Stimulated activated CD4-positive, alpha-beta T cell treated with anti-CD3 and anti-CD28 coated beads, TNF-alpha, amount 100 ng/mL, for 24 hours (primary cell): Measurements from ENCODE around the gene PRSS27.
A peak's percentile ranks its signal among the peaks of the same experiment; 100 is the strongest.
"Not testable (repeated sequence)": the region's sequence is repeated elsewhere in the genome, so short reads cannot be mapped to it uniquely, and the experiment has no call there.

Experiments used
- DNase-seq, 3 experiments: peaks; one replicate each; pipeline ENCODE4 v3.0.0-alpha.2; 2020; ENCODE audit warnings: low read depth in 3 of 3

Gene PRSS27

GRCh38 chr16:2673066-2673999, 46.7 kb downstream of the PRSS27 start:
- peak; percentile 89 to 94 (median 89) for DNase-seq

- no peak for DNase-seq
Measured at GRCh38 chr16:2671741-2672140, 48.3 kb downstream of the PRSS27 start.

GRCh38 chr16:2671193-2671592, 48.8 kb downstream of the PRSS27 start:
- not testable (repeated sequence) for DNase-seq

GRCh38 chr16:2670017-2670416, 50.0 kb downstream of the PRSS27 start:
- peak; percentile 33 to 67 (median 37) for DNase-seq

GRCh38 chr16:2669587-2669986, 50.4 kb downstream of the PRSS27 start:
- not testable (repeated sequence) for DNase-seq

GRCh38 chr16:2666671-2667070, 53.4 kb downstream of the PRSS27 start:
- not testable (repeated sequence) for DNase-seq

GRCh38 chr16:2664574-2664982, 55.4 kb downstream of the PRSS27 start:
- DNase-seq: no peak

GRCh38 chr16:2663553-2664546, 56.2 kb downstream of the PRSS27 start:
- peak in 2 of 3 experiments; percentile 34 to 67 for DNase-seq
